CD4-positive, alpha-beta memory T cell (primary cell): ENCODE data around the gene ITPR3. TPM values are rescaled to one million over a fixed set of nuclear protein-coding genes. Genes with fewer than 3 reads are reported as not detected.

Source experiments
- CTCF ChIA-PET: fragments of 350-600 bp; sonication (Branson Sonifier 250); formaldehyde crosslinking; loops from one replicate; lab custom pipeline; 2021; ENCODE audit warnings: inconsistent platforms; ENCODE audit not compliant: partially characterized antibody; lab: Charles Lee
- POLR2A ChIA-PET: fragments of 350-600 bp; sonication (Branson Sonifier 250); formaldehyde crosslinking; loops from one replicate; lab custom pipeline; 2021; ENCODE audit not compliant: partially characterized antibody; lab: Charles Lee
- DNase-seq, 5 donors: peaks; one replicate each; pipeline versions ENCODE4 v3.0.0 to v3.0.0-alpha.2; 2020 to 2022; ENCODE audit warnings: mixed read lengths in 1 of 5
- H3K27ac ChIP-seq: one replicate; pipeline ENCODE4 v1.7.0; 2013; ENCODE audit warnings: low read depth, low read length
- H3K27me3 ChIP-seq: 2 replicates; pipeline ENCODE4 v1.7.0; 2013; ENCODE audit warnings: mild to moderate bottlenecking, low read length, moderate library complexity; ENCODE audit not compliant: insufficient read depth
- H3K36me3 ChIP-seq: 2 replicates; pipeline ENCODE4 v1.7.0; 2013; ENCODE audit warnings: mild to moderate bottlenecking, low read length, moderate library complexity; ENCODE audit not compliant: insufficient read depth
- H3K4me1 ChIP-seq: 2 replicates; pipeline ENCODE4 v1.7.0; 2013; ENCODE audit warnings: mild to moderate bottlenecking, low read length, moderate library complexity; ENCODE audit not compliant: insufficient read depth
- H3K4me3 ChIP-seq, 2 donors: one replicate each; pipeline ENCODE4 v1.7.0; 2013; ENCODE audit warnings: low read length in 2 of 2, mild to moderate bottlenecking in 1 of 2
- H3K9me3 ChIP-seq, 2 donors: one replicate each; pipeline ENCODE4 v1.7.0; 2013; ENCODE audit warnings: low read length in 2 of 2, control low read depth in 1 of 2; ENCODE audit not compliant: control insufficient read depth in 1 of 2
- H3K27ac Mint-ChIP-seq, 7 donors: one replicate each; pipeline ENCODE4 v1.8.0; 2020 to 2021; ENCODE audit warnings: mixed read lengths in 7 of 7, mild to moderate bottlenecking in 6 of 7, inconsistent platforms in 3 of 7, moderate library complexity in 3 of 7
- H3K27me3 Mint-ChIP-seq, 2 donors: one replicate each; pipeline ENCODE4 v1.8.0; 2020 to 2021; ENCODE audit warnings: mixed read lengths in 2 of 2
- H3K36me3 Mint-ChIP-seq, 2 donors: one replicate each; pipeline ENCODE4 v1.8.0; 2020 to 2021; ENCODE audit warnings: mixed read lengths in 2 of 2, inconsistent platforms in 1 of 2, mild to moderate bottlenecking in 1 of 2
- H3K4me1 Mint-ChIP-seq, 4 donors: one replicate each; pipeline ENCODE4 v1.8.0; 2020 to 2021; ENCODE audit warnings: mixed read lengths in 4 of 4, mild to moderate bottlenecking in 1 of 4
- H3K4me3 Mint-ChIP-seq, 8 donors: one replicate each; pipeline ENCODE4 v1.8.0; 2020 to 2021; ENCODE audit warnings: mixed read lengths in 8 of 8, mild to moderate bottlenecking in 7 of 8, moderate library complexity in 6 of 8, inconsistent platforms in 3 of 8
- H3K9me3 Mint-ChIP-seq, 8 donors: one replicate each; pipeline ENCODE4 v1.8.0; 2020 to 2021; ENCODE audit warnings: mixed read lengths in 8 of 8, mild to moderate bottlenecking in 5 of 8, inconsistent platforms in 3 of 8, moderate library complexity in 1 of 8
- intact Hi-C: fragments of 100-400 bp; cut with micrococcal nuclease; formaldehyde crosslinking; loops from one replicate; pipeline ENCODE4 v1.15.1; 2023
- polyA plus RNA-seq, 2 donors: library from polyadenylated mRNA; unstranded; fragments of 300-500 nt; fragmentation: Illumina TruSeq; gene quantifications; one replicate each; pipeline ENCODE4 v1.2.3, GENCODE V29; 2021
- total RNA-seq, 2 experiments: library from RNA; stranded (reverse); gene quantifications; one replicate each; pipeline ENCODE4 v1.2.3, GENCODE V29; 2021

Gene ITPR3
- total and polyA plus RNA-seq, 4 experiments from 2014 or later: 0.55 to 72.4 (median 39.7) TPM

DNA sequence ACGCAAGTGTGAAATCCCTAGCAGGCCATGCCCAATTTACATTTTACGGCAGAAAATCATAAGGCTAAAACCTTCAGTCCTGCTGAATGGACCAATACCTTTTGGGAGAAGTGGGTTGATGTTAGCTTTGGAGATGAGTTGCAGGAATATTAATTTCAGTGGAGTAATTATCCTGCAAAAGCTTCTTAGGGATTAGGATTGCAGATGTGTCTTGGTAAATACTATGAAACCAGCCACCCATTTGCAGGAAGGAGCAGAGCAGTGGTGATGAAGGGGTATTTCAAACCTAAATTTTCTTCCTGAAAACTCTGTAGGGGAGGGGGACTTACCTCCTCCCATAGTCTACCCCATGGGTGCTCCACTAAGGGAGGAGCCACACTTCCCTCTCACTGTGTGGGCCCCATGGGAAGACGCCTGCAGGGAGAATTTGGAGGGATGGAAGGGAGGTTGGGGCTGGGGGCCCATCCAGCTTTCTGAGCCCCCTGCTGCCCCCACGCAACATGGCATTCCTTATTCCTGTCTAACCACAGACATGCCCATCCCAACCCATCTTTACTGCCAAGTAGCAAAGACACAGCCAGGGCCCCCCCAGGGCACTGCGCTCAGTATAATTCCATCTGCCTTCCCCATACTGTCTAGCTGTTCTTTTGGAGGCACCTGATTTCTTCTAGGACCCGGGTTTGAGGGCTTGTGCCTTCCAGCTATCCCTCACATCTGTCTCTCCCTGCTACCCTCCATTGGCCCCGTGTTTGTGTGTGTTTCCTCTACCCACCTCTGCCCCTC is 105.0 kb downstream of the ITPR3 start:
- peaks cover 7 to 10% of the 10 kb centered on the region in 2 donors for H3K27me3 Mint-ChIP-seq
- H3K4me1 Mint-ChIP-seq: peaks cover 8 to 20% (median 12%) of the 10 kb centered on the region in 4 donors
- POLR2A ChIA-PET: interaction anchor here (1.2 kb wide), 1 partner anchor 11 kb away, joined by 3 read pairs; no protein-coding TSS in a partner anchor
- Histone ChIP-seq H3K4me3 (no peak overlapping the region), H3K36me3 (no peaks in the 10 kb centered on the region), H3K9me3 (no peaks in the 10 kb centered on the region), H3K4me1 (peaks cover 11% of the 10 kb centered on the region), H3K27ac (no peak overlapping the region), H3K27me3 (peaks cover 5% of the 10 kb centered on the region)
- no peak overlapping the region for H3K27ac Mint-ChIP-seq
- intact Hi-C loops: no loop called here
- no peak overlapping the region for H3K4me3 Mint-ChIP-seq
- CTCF ChIA-PET: no interaction called here
- no peak for DNase-seq
- H3K36me3 Mint-ChIP-seq: no peaks in the 10 kb centered on the region
- H3K9me3 Mint-ChIP-seq: peaks cover 0 to 3% (median 0%) of the 10 kb centered on the region in 8 donors

DNA sequence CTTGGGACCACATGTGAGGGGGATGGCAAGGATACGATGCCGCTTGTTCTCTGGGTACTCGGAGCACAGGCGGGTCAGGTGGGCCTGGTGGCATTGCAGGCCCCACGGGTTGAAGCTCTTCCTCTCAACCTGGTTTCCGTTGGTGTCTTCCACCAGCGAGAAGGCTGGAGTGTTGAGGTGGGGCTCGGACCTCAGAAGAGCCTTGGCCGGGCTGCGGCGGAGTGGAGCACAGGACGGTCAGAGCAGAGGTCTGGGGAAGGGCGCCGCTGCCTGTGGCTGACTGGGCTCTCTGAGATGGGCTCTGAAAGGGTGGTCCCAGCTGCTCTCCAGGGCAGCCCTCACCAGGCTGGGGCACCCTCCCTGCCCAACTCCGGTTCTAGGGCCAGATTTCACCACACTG is 105.6 kb downstream of the ITPR3 start:
- ChIA-PET POLR2A (interaction anchor here (1.2 kb wide), 1 partner anchor 11 kb away, joined by 3 read pairs; no protein-coding TSS in a partner anchor), CTCF (no interaction called here)
- intact Hi-C loops: no loop called here
- no peak for DNase-seq
- no peaks in the 10 kb centered on the region for H3K36me3 ChIP-seq
- H3K27ac ChIP-seq: no peak overlapping the region
- Mint-ChIP-seq H3K27ac (no peak overlapping the region), H3K36me3 (no peaks in the 10 kb centered on the region), H3K9me3 (peaks cover 0 to 3% (median 0%) of the 10 kb centered on the region in 8 donors), H3K4me1 (peaks cover 8 to 20% (median 12%) of the 10 kb centered on the region in 4 donors), H3K27me3 (peaks cover 7 to 10% of the 10 kb centered on the region in 2 donors), H3K4me3 (no peak overlapping the region)
- H3K9me3 ChIP-seq: no peaks in the 10 kb centered on the region
- peaks cover 11% of the 10 kb centered on the region for H3K4me1 ChIP-seq
- peaks cover 3% of the 10 kb centered on the region for H3K27me3 ChIP-seq
- no peak overlapping the region for H3K4me3 ChIP-seq

DNA sequence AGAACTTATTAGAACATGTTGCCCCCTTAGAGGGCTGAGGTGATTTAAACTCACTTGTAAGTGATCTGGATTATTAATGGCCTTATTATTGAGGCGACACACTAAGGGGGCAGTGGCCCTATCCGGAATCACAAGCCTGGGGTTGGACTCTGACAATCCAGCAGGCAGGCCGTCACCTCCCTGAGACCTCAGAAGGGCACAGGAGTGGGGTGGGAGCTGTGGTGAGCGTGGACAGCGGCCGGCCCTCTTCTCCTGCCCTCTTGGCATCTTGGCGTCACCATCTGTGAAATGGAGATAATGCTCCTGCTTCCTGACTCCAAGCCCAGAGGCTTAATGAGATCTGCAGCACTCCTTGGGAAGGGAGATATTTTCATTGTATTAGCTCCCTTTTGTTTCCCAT is 106.0 kb downstream of the ITPR3 start:
- Mint-ChIP-seq H3K27me3 (peaks cover 7 to 10% of the 10 kb centered on the region in 2 donors), H3K4me3 (no peak overlapping the region), H3K27ac (no peak overlapping the region), H3K4me1 (peaks cover 8 to 20% (median 12%) of the 10 kb centered on the region in 4 donors), H3K9me3 (peaks cover 0 to 3% (median 0%) of the 10 kb centered on the region in 8 donors), H3K36me3 (no peaks in the 10 kb centered on the region)
- H3K27me3 ChIP-seq: peaks cover 3% of the 10 kb centered on the region
- intact Hi-C loops: no loop called here
- no peak overlapping the region for H3K27ac ChIP-seq
- H3K4me3 ChIP-seq: no peak overlapping the region
- no peak for DNase-seq
- ChIA-PET CTCF (no interaction called here), POLR2A (no interaction called here)
- no peaks in the 10 kb centered on the region for H3K36me3 ChIP-seq
- no peaks in the 10 kb centered on the region for H3K9me3 ChIP-seq
- H3K4me1 ChIP-seq: peaks cover 11% of the 10 kb centered on the region

DNA sequence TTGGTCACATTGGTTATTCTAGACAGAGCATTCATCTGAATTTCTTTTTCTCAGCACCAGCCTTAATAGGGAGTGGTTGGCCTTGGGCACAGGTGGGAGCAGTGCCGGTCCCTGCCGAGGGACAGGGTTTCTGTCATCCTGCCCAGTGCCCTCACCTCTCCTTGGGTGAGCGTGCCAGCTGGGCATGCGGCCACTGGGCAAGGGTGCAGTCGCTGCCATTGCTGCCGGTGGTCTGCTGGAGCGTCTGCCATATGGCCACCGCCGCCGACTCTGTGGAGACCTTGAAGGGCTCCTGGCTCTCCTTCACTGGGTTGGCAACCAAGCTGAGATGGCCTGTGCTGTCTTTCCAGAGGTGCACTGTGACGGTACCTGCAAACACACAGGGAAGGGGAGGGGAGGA is 106.8 kb downstream of the ITPR3 start:
- H3K27ac Mint-ChIP-seq: no peak overlapping the region
- H3K4me3 ChIP-seq: no peak overlapping the region
- H3K27ac ChIP-seq: no peak overlapping the region
- intact Hi-C loops: no loop called here
- H3K4me3 Mint-ChIP-seq: no peak overlapping the region
- H3K36me3 Mint-ChIP-seq: no peaks in the 10 kb centered on the region
- peaks cover 11% of the 10 kb centered on the region for H3K4me1 ChIP-seq
- H3K4me1 Mint-ChIP-seq: peaks cover 8 to 20% (median 12%) of the 10 kb centered on the region in 4 donors
- peaks cover 6 to 10% of the 10 kb centered on the region in 2 donors for H3K27me3 Mint-ChIP-seq
- H3K27me3 ChIP-seq: no peaks in the 10 kb centered on the region
- H3K9me3 ChIP-seq: no peaks in the 10 kb centered on the region
- POLR2A ChIA-PET: no interaction called here
- no peaks in the 10 kb centered on the region for H3K36me3 ChIP-seq
- CTCF ChIA-PET: no interaction called here
- DNase-seq: no peak
- H3K9me3 Mint-ChIP-seq: peaks cover 0 to 3% (median 0%) of the 10 kb centered on the region in 8 donors

DNA sequence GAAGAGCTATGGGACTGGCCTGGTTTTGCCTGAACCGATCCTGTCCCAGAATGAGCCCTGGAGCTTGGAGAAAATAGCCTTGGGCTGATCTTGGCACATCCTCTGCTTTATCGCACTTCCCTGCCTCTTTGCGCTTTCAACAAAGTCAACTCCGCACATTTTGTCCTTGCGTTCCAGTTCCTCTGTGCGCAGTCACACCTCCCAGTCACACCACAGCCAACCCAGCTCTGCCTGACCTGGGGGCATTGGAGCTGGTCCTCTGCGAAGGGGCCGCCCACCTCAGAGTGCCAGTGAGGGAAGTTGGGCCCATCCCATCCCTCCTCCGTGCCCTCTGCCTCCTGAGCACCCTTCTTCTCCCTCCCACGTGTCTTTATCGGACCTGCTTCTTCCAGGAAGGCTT is 107.3 kb downstream of the ITPR3 start:
- H3K27ac ChIP-seq: no peak overlapping the region
- H3K36me3 Mint-ChIP-seq: no peaks in the 10 kb centered on the region
- peak overlapping the region in 1 of 7 donors; percentile 50 for H3K27ac Mint-ChIP-seq
- no peaks in the 10 kb centered on the region for H3K36me3 ChIP-seq
- peaks cover 11% of the 10 kb centered on the region for H3K4me1 ChIP-seq
- peaks cover 6 to 9% of the 10 kb centered on the region in 2 donors for H3K27me3 Mint-ChIP-seq
- peaks cover 0 to 3% (median 0%) of the 10 kb centered on the region in 8 donors for H3K9me3 Mint-ChIP-seq
- no peaks in the 10 kb centered on the region for H3K27me3 ChIP-seq
- peaks cover 8 to 19% (median 12%) of the 10 kb centered on the region in 4 donors for H3K4me1 Mint-ChIP-seq
- H3K9me3 ChIP-seq: no peaks in the 10 kb centered on the region
- CTCF ChIA-PET: no interaction called here
- POLR2A ChIA-PET: no interaction called here
- no peak overlapping the region for H3K4me3 Mint-ChIP-seq
- no peak for DNase-seq
- intact Hi-C loops: no loop called here
- no peak overlapping the region for H3K4me3 ChIP-seq

DNA sequence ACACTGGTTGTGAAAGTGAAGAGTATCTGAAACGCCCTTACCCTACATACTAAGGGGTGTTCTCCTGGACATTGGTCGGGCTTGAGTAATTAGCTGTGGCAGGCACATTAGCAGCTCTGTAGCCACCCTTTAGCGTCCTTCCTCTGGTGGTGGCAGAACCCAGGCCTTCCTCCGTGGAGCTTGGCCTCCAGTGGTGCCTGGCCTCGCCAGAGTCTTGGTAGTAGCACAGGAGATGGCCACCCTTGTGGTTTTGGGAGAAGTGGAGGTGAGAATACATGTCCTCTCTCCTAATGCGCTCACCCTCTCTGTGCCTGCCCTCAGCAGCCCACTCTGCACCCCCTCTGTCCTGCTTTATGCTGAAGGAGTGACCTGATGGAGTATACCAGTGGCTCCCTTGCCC is 107.9 kb downstream of the ITPR3 start:
- H3K9me3 ChIP-seq: no peaks in the 10 kb centered on the region
- intact Hi-C loops: no loop called here
- H3K27ac ChIP-seq: no peak overlapping the region
- no peak overlapping the region for H3K4me3 Mint-ChIP-seq
- peaks cover 0 to 3% (median 0%) of the 10 kb centered on the region in 8 donors for H3K9me3 Mint-ChIP-seq
- peaks cover 5 to 6% of the 10 kb centered on the region in 2 donors for H3K27me3 Mint-ChIP-seq
- H3K4me1 Mint-ChIP-seq: peaks cover 5 to 13% (median 7%) of the 10 kb centered on the region in 4 donors
- H3K27ac Mint-ChIP-seq: peak overlapping the region in 1 of 7 donors; percentile 2
- H3K27me3 ChIP-seq: no peaks in the 10 kb centered on the region
- no peak for DNase-seq
- ChIA-PET POLR2A (interaction anchor here (0.6 kb wide), 1 partner anchor 12 kb away, joined by 3 read pairs; no protein-coding TSS in a partner anchor), CTCF (no interaction called here)
- no peak overlapping the region for H3K4me3 ChIP-seq
- peaks cover 7% of the 10 kb centered on the region for H3K4me1 ChIP-seq
- H3K36me3 ChIP-seq: no peaks in the 10 kb centered on the region
- no peaks in the 10 kb centered on the region for H3K36me3 Mint-ChIP-seq

DNA sequence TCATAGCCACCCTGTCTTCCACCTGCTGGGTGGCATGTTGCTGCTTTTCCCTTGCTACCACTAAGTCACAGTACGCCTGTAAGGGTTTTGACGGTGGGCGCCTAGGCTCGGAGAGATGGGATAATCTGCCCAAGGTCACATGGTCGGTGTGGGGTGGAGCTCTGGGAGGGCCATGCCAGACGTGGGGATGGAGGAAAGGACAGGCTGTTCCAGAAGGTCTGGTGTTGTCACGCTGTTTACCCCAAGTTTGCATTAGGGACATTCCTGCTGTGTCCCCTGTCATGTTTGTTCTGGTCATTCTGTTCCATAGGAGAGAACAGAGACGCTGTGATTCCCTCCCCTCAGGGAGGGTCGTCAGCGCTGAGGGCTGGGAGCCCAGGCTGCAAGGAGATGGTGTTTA is 109.5 kb downstream of the ITPR3 start:
- Mint-ChIP-seq H3K36me3 (no peaks in the 10 kb centered on the region), H3K27ac (no peak overlapping the region), H3K27me3 (peaks cover 2 to 5% of the 10 kb centered on the region in 2 donors), H3K4me3 (no peak overlapping the region), H3K9me3 (peaks cover 0 to 3% (median 0%) of the 10 kb centered on the region in 8 donors), H3K4me1 (peaks cover 0 to 6% (median 0%) of the 10 kb centered on the region in 4 donors)
- H3K36me3 ChIP-seq: no peaks in the 10 kb centered on the region
- no peaks in the 10 kb centered on the region for H3K4me1 ChIP-seq
- no peaks in the 10 kb centered on the region for H3K9me3 ChIP-seq
- ChIA-PET POLR2A (no interaction called here), CTCF (no interaction called here)
- H3K4me3 ChIP-seq: no peak overlapping the region
- no peaks in the 10 kb centered on the region for H3K27me3 ChIP-seq
- DNase-seq: no peak
- intact Hi-C loops: no loop called here
- no peak overlapping the region for H3K27ac ChIP-seq
